GM23338 (cell line): ENCODE results near the gene DGKH.

Experiments used
- CTCF ChIP-seq, 2 experiments: fragments of 200-600 bp in 1 of 2; sonication (generic) in 1 of 2; conservative IDR thresholded peaks; 2 replicates each; pipeline versions ENCODE4 v1.5.1 to v1.6.1; 2016 to 2017; ENCODE audit warnings: antibody characterized with exemption in 2 of 2, low read depth in 2 of 2, mild to moderate bottlenecking in 2 of 2, moderate library complexity in 1 of 2
- ETS1 ChIP-seq: IDR thresholded peaks from 2 replicates; pipeline ENCODE4 v1.6.1; 2016; ENCODE audit warnings: antibody characterized with exemption
- EZH2 ChIP-seq: fragments of 200-600 bp; sonication (generic); IDR thresholded peaks from one replicate; pipeline ENCODE4 v1.8.0; 2017; ENCODE audit warnings: antibody characterized with exemption, mild to moderate bottlenecking, low read depth; ENCODE audit not compliant: unreplicated experiment
- POLR2AphosphoS5 ChIP-seq: IDR thresholded peaks from 2 replicates; pipeline ENCODE4 v1.6.1; 2016; ENCODE audit warnings: antibody characterized with exemption, low read depth

- TF ChIP-seq POLR2AphosphoS5, result no peak
- TF ChIP-seq ETS1, result no peak
- no peak for TF ChIP-seq CTCF (conservative IDR thresholded peaks at IDR 0.05; ENCODE audit: low read depth in 2 of 2)
- no peak for TF ChIP-seq EZH2
Measured at GRCh38 chr13:42106998-42107397, 58.5 kb downstream of the DGKH start.
